ENCODE data around the gene OTOP3. TPM values are rescaled to one million over a fixed set of nuclear protein-coding genes. Genes with fewer than 3 reads are reported as not detected.

OTOP3 gene
- total RNA-seq, 1 experiment from 2014 or later = not detected

DNA sequence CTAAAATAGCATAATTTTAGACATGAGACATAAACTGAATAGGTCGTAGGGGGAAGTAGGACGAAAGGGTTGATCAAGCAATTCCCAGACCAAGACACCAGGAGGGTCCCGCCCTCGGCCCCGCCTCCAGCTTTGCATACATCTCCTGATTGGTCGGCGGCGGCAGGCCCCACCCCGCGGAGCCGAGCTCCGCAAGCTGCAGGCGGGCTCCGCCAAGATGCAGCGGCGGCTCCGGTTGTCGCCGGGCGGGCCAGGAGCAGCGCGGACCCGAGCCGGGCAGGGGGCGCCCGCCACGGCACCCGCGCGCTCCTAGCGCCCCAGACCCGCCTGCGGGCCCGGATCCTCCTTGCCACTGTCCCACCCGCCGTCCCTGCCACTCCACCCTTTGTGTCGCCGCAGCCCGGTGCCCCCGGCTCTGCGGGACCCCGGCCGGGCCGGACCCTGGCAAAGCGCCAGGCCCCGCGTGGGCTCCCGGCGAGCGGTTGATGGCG, 51.8 kb downstream of the OTOP3 start, which contains the start of gene CDR2L:
TSS of gene CDR2L (plus strand) at position 215 of the 491 bp plus-strand sequence. CDS start 412 bp downstream, outside the sequence.
- CTCF ChIA-PET = interaction anchor here (0.6 to 4.0 kb wide), 22 partner anchors 11 to 955 kb away, joined by 3 to 51 read pairs (median 5); partner anchors contain the start of genes HID1, MIF4GD, MRPL58 and NUP85
- POLR2A ChIA-PET = interaction anchor here (1.4 to 2.4 kb wide), 4 partner anchors 15 to 48 kb away, joined by 3 to 30 read pairs (median 9); partner anchors contain the start of genes HID1 and MRPL58
- H3K9me3 Mint-ChIP-seq = no peaks in the 10 kb centered on the region
- peak within 1 kb of the TSS; percentile 97 for H3K4me3 Mint-ChIP-seq
- H3K27me3 Mint-ChIP-seq (ENCODE audit: low read depth) = peaks cover 2% of the 10 kb centered on the region; the same call in 1 of the 2 replicates
- peaks cover 18% of the 10 kb centered on the region for H3K4me1 Mint-ChIP-seq
- ATAC-seq (peak; percentile 90), DNase-seq (ENCODE audit: low spot score) (peak; percentile 98)
- H3K36me3 Mint-ChIP-seq = no peaks in the 10 kb centered on the region
- peak within 1 kb of the TSS; percentile 100 for H3K27ac Mint-ChIP-seq
- no peak for TF ChIP-seq ETV6 (CRISPR knock-in tag; IDR thresholded peaks at IDR 0.05)
- 0 out of 2 replicates have a peak, but pooled peaks have one; percentile 25 for TF ChIP-seq TEAD1 (CRISPR knock-in tag; IDR thresholded peaks at IDR 0.05)
- 0 out of 2 replicates have a peak, but pooled peaks have one; percentile 27 for TF ChIP-seq ZBTB21 (CRISPR knock-in tag; IDR thresholded peaks at IDR 0.05; ENCODE audit: borderline replicate concordance)
- TF ChIP-seq ZNF317 (CRISPR knock-in tag; IDR thresholded peaks at IDR 0.05; ENCODE audit: borderline replicate concordance, low read depth) = no peak
- TF ChIP-seq KAT7 (CRISPR knock-in tag; IDR thresholded peaks at IDR 0.05; ENCODE audit: borderline replicate concordance) = 0 out of 2 replicates have a peak, but pooled peaks have one; percentile 84
- TF ChIP-seq, protein P1, sequence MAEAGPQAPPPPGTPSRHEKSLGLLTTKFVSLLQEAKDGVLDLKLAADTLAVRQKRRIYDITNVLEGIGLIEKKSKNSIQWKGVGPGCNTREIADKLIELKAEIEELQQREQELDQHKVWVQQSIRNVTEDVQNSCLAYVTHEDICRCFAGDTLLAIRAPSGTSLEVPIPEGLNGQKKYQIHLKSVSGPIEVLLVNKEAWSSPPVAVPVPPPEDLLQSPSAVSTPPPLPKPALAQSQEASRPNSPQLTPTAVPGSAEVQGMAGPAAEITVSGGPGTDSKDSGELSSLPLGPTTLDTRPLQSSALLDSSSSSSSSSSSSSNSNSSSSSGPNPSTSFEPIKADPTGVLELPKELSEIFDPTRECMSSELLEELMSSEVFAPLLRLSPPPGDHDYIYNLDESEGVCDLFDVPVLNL (CRISPR knock-in tag; IDR thresholded peaks at IDR 0.05; ENCODE audit: borderline replicate concordance, low read depth) = no peak
- TF ChIP-seq CREM (CRISPR knock-in tag; IDR thresholded peaks at IDR 0.05) = 0 out of 2 replicates have a peak, but pooled peaks have one; percentile 28
- TF ChIP-seq, protein P2, sequence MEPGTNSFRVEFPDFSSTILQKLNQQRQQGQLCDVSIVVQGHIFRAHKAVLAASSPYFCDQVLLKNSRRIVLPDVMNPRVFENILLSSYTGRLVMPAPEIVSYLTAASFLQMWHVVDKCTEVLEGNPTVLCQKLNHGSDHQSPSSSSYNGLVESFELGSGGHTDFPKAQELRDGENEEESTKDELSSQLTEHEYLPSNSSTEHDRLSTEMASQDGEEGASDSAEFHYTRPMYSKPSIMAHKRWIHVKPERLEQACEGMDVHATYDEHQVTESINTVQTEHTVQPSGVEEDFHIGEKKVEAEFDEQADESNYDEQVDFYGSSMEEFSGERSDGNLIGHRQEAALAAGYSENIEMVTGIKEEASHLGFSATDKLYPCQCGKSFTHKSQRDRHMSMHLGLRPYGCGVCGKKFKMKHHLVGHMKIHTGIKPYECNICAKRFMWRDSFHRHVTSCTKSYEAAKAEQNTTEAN (CRISPR knock-in tag; IDR thresholded peaks at IDR 0.05) = no peak
- TF ChIP-seq NR2C2 (CRISPR knock-in tag; IDR thresholded peaks at IDR 0.05) = no peak
- TF ChIP-seq, protein P3, sequence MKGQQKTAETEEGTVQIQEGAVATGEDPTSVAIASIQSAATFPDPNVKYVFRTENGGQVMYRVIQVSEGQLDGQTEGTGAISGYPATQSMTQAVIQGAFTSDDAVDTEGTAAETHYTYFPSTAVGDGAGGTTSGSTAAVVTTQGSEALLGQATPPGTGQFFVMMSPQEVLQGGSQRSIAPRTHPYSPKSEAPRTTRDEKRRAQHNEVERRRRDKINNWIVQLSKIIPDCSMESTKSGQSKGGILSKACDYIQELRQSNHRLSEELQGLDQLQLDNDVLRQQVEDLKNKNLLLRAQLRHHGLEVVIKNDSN (CRISPR knock-in tag; IDR thresholded peaks at IDR 0.05) = no peak
- TF ChIP-seq NR3C1 (CRISPR knock-in tag; conservative IDR thresholded peaks at IDR 0.05; ENCODE audit: low read depth) = no peak
- 0 out of 2 replicates have a peak, but pooled peaks have one; percentile 64 for TF ChIP-seq TP53 (CRISPR knock-in tag; IDR thresholded peaks at IDR 0.05)
- TF ChIP-seq MYBL2 (CRISPR knock-in tag; IDR thresholded peaks at IDR 0.05) = 0 out of 2 replicates have a peak, but pooled peaks have one; percentile 20
- no peak for TF ChIP-seq FOXJ3 (CRISPR knock-in tag; IDR thresholded peaks at IDR 0.05; ENCODE audit: borderline replicate concordance)
- TF ChIP-seq NFYB (CRISPR knock-in tag; conservative IDR thresholded peaks at IDR 0.05; ENCODE audit: low read depth) = peak; percentile 44
- TF ChIP-seq FOXK1 (CRISPR knock-in tag; IDR thresholded peaks at IDR 0.05) = no peak; the same call in 1 of the 2 replicates
- no peak for TF ChIP-seq NFATC4 (CRISPR knock-in tag; IDR thresholded peaks at IDR 0.05)
- peak; percentile 84; the same call in 1 of the 2 replicates for TF ChIP-seq SP1 (CRISPR knock-in tag; conservative IDR thresholded peaks at IDR 0.05)
- TF ChIP-seq, protein P4, sequence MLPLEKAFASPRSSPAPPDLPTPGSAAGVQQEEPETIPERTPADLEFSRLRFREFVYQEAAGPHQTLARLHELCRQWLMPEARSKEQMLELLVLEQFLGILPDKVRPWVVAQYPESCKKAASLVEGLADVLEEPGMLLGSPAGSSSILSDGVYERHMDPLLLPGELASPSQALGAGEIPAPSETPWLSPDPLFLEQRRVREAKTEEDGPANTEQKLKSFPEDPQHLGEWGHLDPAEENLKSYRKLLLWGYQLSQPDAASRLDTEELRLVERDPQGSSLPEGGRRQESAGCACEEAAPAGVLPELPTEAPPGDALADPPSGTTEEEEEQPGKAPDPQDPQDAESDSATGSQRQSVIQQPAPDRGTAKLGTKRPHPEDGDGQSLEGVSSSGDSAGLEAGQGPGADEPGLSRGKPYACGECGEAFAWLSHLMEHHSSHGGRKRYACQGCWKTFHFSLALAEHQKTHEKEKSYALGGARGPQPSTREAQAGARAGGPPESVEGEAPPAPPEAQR (CRISPR knock-in tag; IDR thresholded peaks at IDR 0.05) = no peak
- TF ChIP-seq, protein P5, sequence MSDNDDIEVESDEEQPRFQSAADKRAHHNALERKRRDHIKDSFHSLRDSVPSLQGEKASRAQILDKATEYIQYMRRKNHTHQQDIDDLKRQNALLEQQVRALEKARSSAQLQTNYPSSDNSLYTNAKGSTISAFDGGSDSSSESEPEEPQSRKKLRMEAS (CRISPR knock-in tag; IDR thresholded peaks at IDR 0.05) = no peak
- TF ChIP-seq, protein P6, sequence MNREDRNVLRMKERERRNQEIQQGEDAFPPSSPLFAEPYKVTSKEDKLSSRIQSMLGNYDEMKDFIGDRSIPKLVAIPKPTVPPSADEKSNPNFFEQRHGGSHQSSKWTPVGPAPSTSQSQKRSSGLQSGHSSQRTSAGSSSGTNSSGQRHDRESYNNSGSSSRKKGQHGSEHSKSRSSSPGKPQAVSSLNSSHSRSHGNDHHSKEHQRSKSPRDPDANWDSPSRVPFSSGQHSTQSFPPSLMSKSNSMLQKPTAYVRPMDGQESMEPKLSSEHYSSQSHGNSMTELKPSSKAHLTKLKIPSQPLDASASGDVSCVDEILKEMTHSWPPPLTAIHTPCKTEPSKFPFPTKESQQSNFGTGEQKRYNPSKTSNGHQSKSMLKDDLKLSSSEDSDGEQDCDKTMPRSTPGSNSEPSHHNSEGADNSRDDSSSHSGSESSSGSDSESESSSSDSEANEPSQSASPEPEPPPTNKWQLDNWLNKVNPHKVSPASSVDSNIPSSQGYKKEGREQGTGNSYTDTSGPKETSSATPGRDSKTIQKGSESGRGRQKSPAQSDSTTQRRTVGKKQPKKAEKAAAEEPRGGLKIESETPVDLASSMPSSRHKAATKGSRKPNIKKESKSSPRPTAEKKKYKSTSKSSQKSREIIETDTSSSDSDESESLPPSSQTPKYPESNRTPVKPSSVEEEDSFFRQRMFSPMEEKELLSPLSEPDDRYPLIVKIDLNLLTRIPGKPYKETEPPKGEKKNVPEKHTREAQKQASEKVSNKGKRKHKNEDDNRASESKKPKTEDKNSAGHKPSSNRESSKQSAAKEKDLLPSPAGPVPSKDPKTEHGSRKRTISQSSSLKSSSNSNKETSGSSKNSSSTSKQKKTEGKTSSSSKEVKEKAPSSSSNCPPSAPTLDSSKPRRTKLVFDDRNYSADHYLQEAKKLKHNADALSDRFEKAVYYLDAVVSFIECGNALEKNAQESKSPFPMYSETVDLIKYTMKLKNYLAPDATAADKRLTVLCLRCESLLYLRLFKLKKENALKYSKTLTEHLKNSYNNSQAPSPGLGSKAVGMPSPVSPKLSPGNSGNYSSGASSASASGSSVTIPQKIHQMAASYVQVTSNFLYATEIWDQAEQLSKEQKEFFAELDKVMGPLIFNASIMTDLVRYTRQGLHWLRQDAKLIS (CRISPR knock-in tag; IDR thresholded peaks at IDR 0.05; ENCODE audit: borderline replicate concordance) = no peak
- TF ChIP-seq NFE2L1 (CRISPR knock-in tag; IDR thresholded peaks at IDR 0.05) = peak; percentile 57; the same call in 1 of the 2 replicates
- TF ChIP-seq, protein P7, sequence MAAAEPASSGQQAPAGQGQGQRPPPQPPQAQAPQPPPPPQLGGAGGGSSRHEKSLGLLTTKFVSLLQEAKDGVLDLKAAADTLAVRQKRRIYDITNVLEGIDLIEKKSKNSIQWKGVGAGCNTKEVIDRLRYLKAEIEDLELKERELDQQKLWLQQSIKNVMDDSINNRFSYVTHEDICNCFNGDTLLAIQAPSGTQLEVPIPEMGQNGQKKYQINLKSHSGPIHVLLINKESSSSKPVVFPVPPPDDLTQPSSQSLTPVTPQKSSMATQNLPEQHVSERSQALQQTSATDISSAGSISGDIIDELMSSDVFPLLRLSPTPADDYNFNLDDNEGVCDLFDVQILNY (CRISPR knock-in tag; IDR thresholded peaks at IDR 0.05) = peak; percentile 71; the same call in 1 of the 2 replicates
- TF ChIP-seq NR1H2 (CRISPR knock-in tag; IDR thresholded peaks at IDR 0.05) = no peak
- TF ChIP-seq CBFB (CRISPR knock-in tag; IDR thresholded peaks at IDR 0.05; ENCODE audit: low read depth) = peak; percentile 72; the same call in 1 of the 2 replicates
- no peak for TF ChIP-seq CREB1 (CRISPR knock-in tag; IDR thresholded peaks at IDR 0.05)
- TF ChIP-seq ATF1 (CRISPR knock-in tag; IDR thresholded peaks at IDR 0.05) = 0 out of 2 replicates have a peak, but pooled peaks have one; percentile 26
